OCI-LY1 (cell line): ENCODE data around the gene PCP4.

Experiments
- H2AFZ ChIP-seq: fragments of 200-600 bp; sonication (generic), shearing (Covaris generic); 2 replicates; pipeline ENCODE4 v1.6.0; 2014; ENCODE audit warnings: antibody characterized with exemption, mild to moderate bottlenecking, low read length
- H3F3A ChIP-seq: fragments of 200-600 bp; sonication (generic), shearing (Covaris generic); 2 replicates; pipeline ENCODE4 v1.6.0; 2014; ENCODE audit warnings: mild to moderate bottlenecking, antibody characterized with exemption, low read length, moderate library complexity; ENCODE audit not compliant: insufficient read depth
- H3K27ac ChIP-seq: fragments of 200-600 bp; sonication (generic); 2 replicates; pipeline ENCODE4 v1.5.1; 2014; ENCODE audit warnings: low read length, mixed run types, mild to moderate bottlenecking, low read depth; ENCODE audit not compliant: poor library complexity, severe bottlenecking
- H3K27me3 ChIP-seq: fragments of 200-600 bp; sonication (generic); 2 replicates; pipeline ENCODE4 v1.6.0; 2014; ENCODE audit warnings: antibody characterized with exemption, mild to moderate bottlenecking, low read length, moderate library complexity; ENCODE audit not compliant: insufficient read depth
- H3K36me3 ChIP-seq: fragments of 200-600 bp; sonication (generic); 2 replicates; pipeline ENCODE4 v1.6.1; 2014; ENCODE audit warnings: mild to moderate bottlenecking, antibody characterized with exemption, low read length, moderate library complexity, mixed read lengths; ENCODE audit not compliant: insufficient read depth
- H3K4me1 ChIP-seq: fragments of 200-600 bp; sonication (generic); 2 replicates; pipeline ENCODE4 v1.5.1; 2014; ENCODE audit warnings: mild to moderate bottlenecking, low read length, moderate library complexity; ENCODE audit not compliant: insufficient read depth, severe bottlenecking
- H3K4me2 ChIP-seq: fragments of 200-600 bp; sonication (generic), shearing (Covaris generic); 2 replicates; pipeline ENCODE4 v1.6.1; 2014; ENCODE audit warnings: low read length
- H3K4me3 ChIP-seq: fragments of 200-600 bp; sonication (generic); 2 replicates; pipeline ENCODE4 v1.5.1; 2014; ENCODE audit warnings: low read length, low read depth, mild to moderate bottlenecking, mixed read lengths; ENCODE audit not compliant: poor library complexity, severe bottlenecking
- H3K79me2 ChIP-seq: fragments of 200-600 bp; shearing (Covaris generic); 2 replicates; pipeline ENCODE4 v1.6.1; 2016; ENCODE audit warnings: mixed run types, low read length, mixed read lengths; ENCODE audit not compliant: insufficient read depth
- H3K9ac ChIP-seq: fragments of 200-600 bp; sonication (generic), shearing (Covaris generic); 2 replicates; pipeline ENCODE4 v1.6.1; 2014; ENCODE audit warnings: mild to moderate bottlenecking, low read length, mixed read lengths
- H3K9me2 ChIP-seq: fragments of 200-600 bp; sonication (generic), shearing (Covaris generic); 2 replicates; pipeline ENCODE4 v1.6.1; 2014; ENCODE audit warnings: low read depth, mild to moderate bottlenecking, low read length, mixed read lengths
- H3K9me3 ChIP-seq: fragments of 200-600 bp; shearing (Covaris generic); 2 replicates; pipeline ENCODE4 v1.6.1; 2014; ENCODE audit warnings: low read length, mixed read lengths
- H4K20me1 ChIP-seq: fragments of 200-600 bp; sonication (generic), shearing (Covaris generic); 2 replicates; pipeline ENCODE4 v1.6.0; 2016; ENCODE audit warnings: mild to moderate bottlenecking, low read length; ENCODE audit not compliant: insufficient read depth
- EZH2 ChIP-seq: fragments of 200-600 bp; sonication (generic), shearing (Covaris generic); IDR thresholded peaks from 2 replicates; pipeline ENCODE4 v1.8.0; 2017; ENCODE audit warnings: borderline replicate concordance, mixed run types, mild to moderate bottlenecking, antibody characterized with exemption, low read length, moderate library complexity, mixed read lengths
- TF ChIP-seq, protein P1 (sequence below): fragments of 200-600 bp; sonication (generic), shearing (Covaris generic); IDR thresholded peaks from 2 replicates; pipeline ENCODE4 v1.5.1; 2017; ENCODE audit warnings: mild to moderate bottlenecking, antibody characterized with exemption, low read length, moderate library complexity, mixed read lengths

PCP4 gene

GRCh38 chr21:39908265-39908923 is 41.2 kb downstream of the PCP4 start:
- Histone ChIP-seq H3K79me2 (no peaks in the 10 kb centered on the region), H3F3A (no peaks in the 10 kb centered on the region), H3K9ac (no peak overlapping the region), H3K36me3 (no peaks in the 10 kb centered on the region), H3K9me2 (no peaks in the 10 kb centered on the region), H3K27ac (no peak overlapping the region), H4K20me1 (no peaks in the 10 kb centered on the region), H2AFZ (no peak overlapping the region), H3K4me2 (no peak overlapping the region), H3K4me1 (no peaks in the 10 kb centered on the region), H3K4me3 (no peak overlapping the region), H3K9me3 (no peaks in the 10 kb centered on the region), H3K27me3 (peaks cover 9% of the 10 kb centered on the region; the same call in 1 of the 2 replicates)
- TF ChIP-seq, protein P1, sequence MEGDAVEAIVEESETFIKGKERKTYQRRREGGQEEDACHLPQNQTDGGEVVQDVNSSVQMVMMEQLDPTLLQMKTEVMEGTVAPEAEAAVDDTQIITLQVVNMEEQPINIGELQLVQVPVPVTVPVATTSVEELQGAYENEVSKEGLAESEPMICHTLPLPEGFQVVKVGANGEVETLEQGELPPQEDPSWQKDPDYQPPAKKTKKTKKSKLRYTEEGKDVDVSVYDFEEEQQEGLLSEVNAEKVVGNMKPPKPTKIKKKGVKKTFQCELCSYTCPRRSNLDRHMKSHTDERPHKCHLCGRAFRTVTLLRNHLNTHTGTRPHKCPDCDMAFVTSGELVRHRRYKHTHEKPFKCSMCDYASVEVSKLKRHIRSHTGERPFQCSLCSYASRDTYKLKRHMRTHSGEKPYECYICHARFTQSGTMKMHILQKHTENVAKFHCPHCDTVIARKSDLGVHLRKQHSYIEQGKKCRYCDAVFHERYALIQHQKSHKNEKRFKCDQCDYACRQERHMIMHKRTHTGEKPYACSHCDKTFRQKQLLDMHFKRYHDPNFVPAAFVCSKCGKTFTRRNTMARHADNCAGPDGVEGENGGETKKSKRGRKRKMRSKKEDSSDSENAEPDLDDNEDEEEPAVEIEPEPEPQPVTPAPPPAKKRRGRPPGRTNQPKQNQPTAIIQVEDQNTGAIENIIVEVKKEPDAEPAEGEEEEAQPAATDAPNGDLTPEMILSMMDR = no peak
- no peak for TF ChIP-seq EZH2

DNA sequence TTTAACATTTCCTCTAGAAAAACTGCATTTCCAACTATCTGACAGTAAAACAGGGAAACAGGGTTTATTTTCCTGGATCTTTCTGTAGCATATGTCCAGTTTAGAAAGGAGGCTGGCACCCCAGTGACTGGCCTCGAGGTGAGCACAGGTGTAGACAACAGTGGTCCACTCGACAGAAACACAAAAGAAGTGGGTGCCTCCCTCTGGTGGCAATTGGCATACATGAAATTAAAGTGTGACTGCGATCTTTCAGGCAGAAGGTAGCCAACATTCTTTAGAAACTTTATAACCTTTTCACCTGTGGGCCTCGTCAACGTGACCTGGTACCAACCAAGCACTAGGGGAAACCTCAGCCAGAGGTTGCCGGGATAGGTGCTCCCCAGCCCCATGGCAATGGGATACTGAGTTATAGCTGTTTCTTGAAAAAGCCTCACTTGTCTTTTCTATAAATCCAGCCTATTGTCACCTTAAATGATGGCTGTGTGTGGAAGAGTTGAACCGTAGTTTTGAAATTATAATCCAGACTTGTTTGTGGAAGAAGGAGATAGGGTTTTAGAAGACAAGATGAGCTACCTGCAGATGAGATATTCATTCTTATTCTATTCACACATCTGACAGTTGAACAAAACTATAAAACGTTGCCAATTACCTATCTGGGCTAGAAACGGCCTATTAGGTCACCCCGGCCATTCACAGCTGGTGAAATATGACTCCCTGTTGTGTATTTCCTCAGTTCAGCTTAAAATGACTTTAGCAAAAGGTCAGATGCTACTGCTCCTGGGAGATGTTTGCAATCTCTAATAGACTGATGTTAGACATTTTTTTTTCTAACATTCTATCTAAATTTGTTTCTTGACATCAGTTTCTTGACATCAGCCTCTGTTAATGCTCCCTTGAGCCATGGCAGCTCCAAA is 44.3 kb downstream of the PCP4 start:
- Histone ChIP-seq H2AFZ (no peak overlapping the region), H3K4me3 (no peak overlapping the region), H4K20me1 (no peaks in the 10 kb centered on the region), H3K4me1 (no peaks in the 10 kb centered on the region), H3K36me3 (no peaks in the 10 kb centered on the region), H3K27ac (no peak overlapping the region), H3K79me2 (no peaks in the 10 kb centered on the region), H3K27me3 (peaks cover 6% of the 10 kb centered on the region; the same call in 1 of the 2 replicates), H3F3A (no peaks in the 10 kb centered on the region), H3K9ac (no peak overlapping the region), H3K9me2 (no peaks in the 10 kb centered on the region), H3K9me3 (no peaks in the 10 kb centered on the region), H3K4me2 (no peak overlapping the region)
- TF ChIP-seq, protein P1 = peak; percentile 44
- no peak for TF ChIP-seq EZH2

DNA sequence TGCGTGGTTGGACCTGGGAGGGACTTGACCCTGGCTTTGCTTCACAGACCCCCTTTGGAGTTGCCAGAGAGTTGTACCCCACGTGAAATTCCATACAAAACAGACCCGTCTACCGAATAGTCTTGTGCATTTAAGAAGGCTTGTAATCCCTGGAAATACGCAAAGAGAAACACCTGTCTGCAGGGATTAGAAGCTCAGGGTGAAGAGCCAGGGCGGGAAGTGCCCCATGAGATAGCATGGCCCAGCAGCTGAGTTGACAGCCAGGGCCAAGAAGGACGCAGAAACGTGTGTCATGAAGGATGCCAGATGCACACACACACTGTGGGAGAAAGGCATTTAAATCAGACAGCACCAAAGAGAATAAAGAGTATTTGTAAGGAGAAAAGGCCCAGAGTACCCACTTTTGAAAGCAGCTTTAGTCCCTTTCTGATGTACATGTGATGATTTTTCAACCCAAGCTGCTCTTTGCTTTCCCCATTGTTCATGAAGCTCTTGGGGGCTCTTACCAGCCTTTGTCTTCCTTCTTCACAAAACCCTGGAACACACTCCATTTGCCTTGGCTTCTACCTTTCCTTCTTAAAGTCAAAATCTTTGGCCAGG is 46.6 kb downstream of the PCP4 start:
- Histone ChIP-seq H3F3A (no peaks in the 10 kb centered on the region), H4K20me1 (no peaks in the 10 kb centered on the region), H3K27me3 (peaks cover 6% of the 10 kb centered on the region; the same call in 1 of the 2 replicates), H3K27ac (no peak overlapping the region), H3K36me3 (no peaks in the 10 kb centered on the region), H3K4me3 (no peak overlapping the region), H2AFZ (no peak overlapping the region), H3K4me1 (no peaks in the 10 kb centered on the region), H3K9ac (no peak overlapping the region), H3K9me2 (no peaks in the 10 kb centered on the region), H3K79me2 (no peaks in the 10 kb centered on the region), H3K4me2 (no peak overlapping the region), H3K9me3 (no peaks in the 10 kb centered on the region)
- TF ChIP-seq, protein P1 = no peak
- no peak for TF ChIP-seq EZH2
